Measurements from ENCODE around the gene R3HDML.

R3HDML gene

GRCh38 chr20:44302026-44302669 is 34.7 kb upstream of the R3HDML start:
- H4K8ac ChIP-seq (ENCODE audit: low read depth, low read length): no peak overlapping the region
- no peaks in the 10 kb centered on the region for H3K27me3 ChIP-seq (ENCODE audit: control insufficient read depth in 3 of 3, insufficient read depth in 3 of 3, low read depth in 1 of 3, low read length in 3 of 3)
- H3K9ac ChIP-seq (ENCODE audit: low read depth, low read length, poor library complexity): no peak overlapping the region
- peaks cover 0 to 1% of the 10 kb centered on the region in 2 donors for H3K4me1 ChIP-seq (ENCODE audit: control insufficient read depth in 2 of 2, insufficient read depth in 1 of 2, low read depth in 1 of 2, low read length in 2 of 2)
- no peak overlapping the region for H3K4ac ChIP-seq (ENCODE audit: low read length)
- no peak overlapping the region for H3K14ac ChIP-seq (ENCODE audit: low read length)
- no peak overlapping the region for H3K4me3 ChIP-seq (ENCODE audit: low read length in 2 of 2)
- H2AFZ ChIP-seq (ENCODE audit: low read length): no peak overlapping the region
- no peak overlapping the region for H2BK5ac ChIP-seq (ENCODE audit: low read length)
- no peak overlapping the region for H3K27ac ChIP-seq (replicated peaks; ENCODE audit: low read length)
- H3K4me2 ChIP-seq (ENCODE audit: insufficient read depth, low read length, poor library complexity, severe bottlenecking): no peak overlapping the region
- no peak overlapping the region for H2BK12ac ChIP-seq (ENCODE audit: low read length)
- no peak overlapping the region for H4K91ac ChIP-seq (ENCODE audit: low read depth, low read length, poor library complexity)
- no peak overlapping the region for H2BK120ac ChIP-seq (ENCODE audit: low read depth, low read length)
- no peak overlapping the region for H3K18ac ChIP-seq (ENCODE audit: low read length)
- no peak for DNase-seq (ENCODE audit: low spot score)
- no peaks in the 10 kb centered on the region for H3K36me3 ChIP-seq (replicated peaks in 1 of 2; ENCODE audit: control insufficient read depth in 2 of 2, insufficient read depth in 2 of 2, low read length in 2 of 2)
- H3K9me3 ChIP-seq (replicated peaks in 1 of 2; ENCODE audit: control insufficient read depth in 2 of 2, insufficient read depth in 1 of 2, low read depth in 1 of 2, low read length in 2 of 2): no peaks in the 10 kb centered on the region
- H3K23ac ChIP-seq (ENCODE audit: low read depth, low read length, poor library complexity): no peak overlapping the region
- H2BK15ac ChIP-seq (ENCODE audit: low read length): no peak overlapping the region
- H2AK5ac ChIP-seq (ENCODE audit: low read depth, low read length): no peak overlapping the region
- H3K79me1 ChIP-seq (ENCODE audit: low read depth, low read length): peaks cover 2% of the 10 kb centered on the region
- no CpG with 5 or more reads among the region's 5 CpGs for WGBS, 2 donors (ENCODE audit: extremely low coverage in 2 of 2, insufficient read length in 2 of 2, insufficient replicate concordance in 1 of 2)

- H2AK5ac ChIP-seq (ENCODE audit: low read depth, low read length): no peak overlapping the region
- no CpG with 5 or more reads among the region's 8 CpGs for WGBS, 2 donors (ENCODE audit: extremely low coverage in 2 of 2, insufficient read length in 2 of 2, insufficient replicate concordance in 1 of 2)
- no peak overlapping the region for H3K4me2 ChIP-seq (ENCODE audit: insufficient read depth, low read length, poor library complexity, severe bottlenecking)
- H2BK12ac ChIP-seq (ENCODE audit: low read length): no peak overlapping the region
- no peak for DNase-seq (ENCODE audit: low spot score)
- H4K8ac ChIP-seq (ENCODE audit: low read depth, low read length): no peak overlapping the region
- H3K9me3 ChIP-seq (replicated peaks in 1 of 2; ENCODE audit: control insufficient read depth in 2 of 2, insufficient read depth in 1 of 2, low read depth in 1 of 2, low read length in 2 of 2): no peaks in the 10 kb centered on the region
- no peaks in the 10 kb centered on the region for H3K36me3 ChIP-seq (replicated peaks in 1 of 2; ENCODE audit: control insufficient read depth in 2 of 2, insufficient read depth in 2 of 2, low read length in 2 of 2)
- no peak overlapping the region for H2BK5ac ChIP-seq (ENCODE audit: low read length)
- no peak overlapping the region for H2BK15ac ChIP-seq (ENCODE audit: low read length)
- H2AFZ ChIP-seq (ENCODE audit: low read length): no peak overlapping the region
- no peak overlapping the region for H4K91ac ChIP-seq (ENCODE audit: low read depth, low read length, poor library complexity)
- H3K27me3 ChIP-seq (ENCODE audit: control insufficient read depth in 3 of 3, insufficient read depth in 3 of 3, low read depth in 1 of 3, low read length in 3 of 3): no peaks in the 10 kb centered on the region
- no peak overlapping the region for H3K27ac ChIP-seq (replicated peaks; ENCODE audit: low read length)
- peaks cover 2% of the 10 kb centered on the region for H3K79me1 ChIP-seq (ENCODE audit: low read depth, low read length)
- no peak overlapping the region for H3K4ac ChIP-seq (ENCODE audit: low read length)
- no peak overlapping the region for H3K9ac ChIP-seq (ENCODE audit: low read depth, low read length, poor library complexity)
- peaks cover 0 to 1% of the 10 kb centered on the region in 2 donors for H3K4me1 ChIP-seq (ENCODE audit: control insufficient read depth in 2 of 2, insufficient read depth in 1 of 2, low read depth in 1 of 2, low read length in 2 of 2)
- H3K4me3 ChIP-seq (ENCODE audit: low read length in 2 of 2): no peak overlapping the region
- no peak overlapping the region for H3K23ac ChIP-seq (ENCODE audit: low read depth, low read length, poor library complexity)
- no peak overlapping the region for H2BK120ac ChIP-seq (ENCODE audit: low read depth, low read length)
- no peak overlapping the region for H3K14ac ChIP-seq (ENCODE audit: low read length)
- H3K18ac ChIP-seq (ENCODE audit: low read length): no peak overlapping the region
Observed at GRCh38 chr20:44302736-44303135, 34.1 kb upstream of the R3HDML start.

GRCh38 chr20:44304383-44304782 is 32.5 kb upstream of the R3HDML start:
- Histone ChIP-seq H2BK120ac (ENCODE audit: low read depth, low read length) (no peak overlapping the region), H3K79me1 (ENCODE audit: low read depth, low read length) (peaks cover 2% of the 10 kb centered on the region), H3K23ac (ENCODE audit: low read depth, low read length, poor library complexity) (no peak overlapping the region), H3K9ac (ENCODE audit: low read depth, low read length, poor library complexity) (no peak overlapping the region), H3K9me3 (replicated peaks in 1 of 2; ENCODE audit: control insufficient read depth in 2 of 2, insufficient read depth in 1 of 2, low read depth in 1 of 2, low read length in 2 of 2) (no peaks in the 10 kb centered on the region), H3K4me2 (ENCODE audit: insufficient read depth, low read length, poor library complexity, severe bottlenecking) (no peak overlapping the region), H3K27ac (replicated peaks; ENCODE audit: low read length) (no peak overlapping the region), H3K27me3 (ENCODE audit: control insufficient read depth in 3 of 3, insufficient read depth in 3 of 3, low read depth in 1 of 3, low read length in 3 of 3) (no peaks in the 10 kb centered on the region), H3K4ac (ENCODE audit: low read length) (no peak overlapping the region), H3K4me1 (ENCODE audit: control insufficient read depth in 2 of 2, insufficient read depth in 1 of 2, low read depth in 1 of 2, low read length in 2 of 2) (peaks cover 0 to 1% of the 10 kb centered on the region in 2 donors), H3K14ac (ENCODE audit: low read length) (no peak overlapping the region), H3K18ac (ENCODE audit: low read length) (no peak overlapping the region), H3K36me3 (replicated peaks in 1 of 2; ENCODE audit: control insufficient read depth in 2 of 2, insufficient read depth in 2 of 2, low read length in 2 of 2) (no peaks in the 10 kb centered on the region), H4K91ac (ENCODE audit: low read depth, low read length, poor library complexity) (no peak overlapping the region), H2AK5ac (ENCODE audit: low read depth, low read length) (no peak overlapping the region), H3K4me3 (ENCODE audit: low read length in 2 of 2) (no peak overlapping the region), H2BK12ac (ENCODE audit: low read length) (no peak overlapping the region), H2BK15ac (ENCODE audit: low read length) (no peak overlapping the region), H4K8ac (ENCODE audit: low read depth, low read length) (no peak overlapping the region), H2BK5ac (ENCODE audit: low read length) (no peak overlapping the region), H2AFZ (ENCODE audit: low read length) (no peak overlapping the region)
- no peak for DNase-seq (ENCODE audit: low spot score)

- H2AK5ac ChIP-seq (ENCODE audit: low read depth, low read length): no peak overlapping the region
- no peak overlapping the region for H3K9ac ChIP-seq (ENCODE audit: low read depth, low read length, poor library complexity)
- no peak overlapping the region for H2BK12ac ChIP-seq (ENCODE audit: low read length)
- no peak overlapping the region for H3K4ac ChIP-seq (ENCODE audit: low read length)
- no peak overlapping the region for H4K91ac ChIP-seq (ENCODE audit: low read depth, low read length, poor library complexity)
- H3K79me1 ChIP-seq (ENCODE audit: low read depth, low read length): peaks cover 9% of the 10 kb centered on the region
- no CpG with 5 or more reads among the region's 9 CpGs for WGBS, 2 donors (ENCODE audit: extremely low coverage in 2 of 2, insufficient read length in 2 of 2, insufficient replicate concordance in 1 of 2)
- no peak overlapping the region for H2BK120ac ChIP-seq (ENCODE audit: low read depth, low read length)
- H3K36me3 ChIP-seq (replicated peaks in 1 of 2; ENCODE audit: control insufficient read depth in 2 of 2, insufficient read depth in 2 of 2, low read length in 2 of 2): no peaks in the 10 kb centered on the region
- no peak overlapping the region for H3K4me2 ChIP-seq (ENCODE audit: insufficient read depth, low read length, poor library complexity, severe bottlenecking)
- H3K18ac ChIP-seq (ENCODE audit: low read length): no peak overlapping the region
- H3K27me3 ChIP-seq (ENCODE audit: control insufficient read depth in 3 of 3, insufficient read depth in 3 of 3, low read depth in 1 of 3, low read length in 3 of 3): peaks cover 0 to 4% (median 3%) of the 10 kb centered on the region in 3 experiments
- no peak for DNase-seq (ENCODE audit: low spot score)
- no peak overlapping the region for H2BK15ac ChIP-seq (ENCODE audit: low read length)
- H3K23ac ChIP-seq (ENCODE audit: low read depth, low read length, poor library complexity): no peak overlapping the region
- no peak overlapping the region for H4K8ac ChIP-seq (ENCODE audit: low read depth, low read length)
- H2BK5ac ChIP-seq (ENCODE audit: low read length): no peak overlapping the region
- no peak overlapping the region for H2AFZ ChIP-seq (ENCODE audit: low read length)
- H3K4me1 ChIP-seq (ENCODE audit: control insufficient read depth in 2 of 2, insufficient read depth in 1 of 2, low read depth in 1 of 2, low read length in 2 of 2): peaks cover 4 to 8% of the 10 kb centered on the region in 2 donors
- H3K14ac ChIP-seq (ENCODE audit: low read length): no peak overlapping the region
- no peak overlapping the region for H3K27ac ChIP-seq (replicated peaks; ENCODE audit: low read length)
- H3K9me3 ChIP-seq (replicated peaks in 1 of 2; ENCODE audit: control insufficient read depth in 2 of 2, insufficient read depth in 1 of 2, low read depth in 1 of 2, low read length in 2 of 2): no peaks in the 10 kb centered on the region
- peak overlapping the region in 1 of 2 donors; percentile 51 for H3K4me3 ChIP-seq (ENCODE audit: low read length in 2 of 2)
Observed at GRCh38 chr20:44306927-44307326, 29.9 kb upstream of the R3HDML start.

Measured in neuronal stem cell (in vitro differentiated cells).